ENCODE measurements around the gene ELK3.

DNA sequence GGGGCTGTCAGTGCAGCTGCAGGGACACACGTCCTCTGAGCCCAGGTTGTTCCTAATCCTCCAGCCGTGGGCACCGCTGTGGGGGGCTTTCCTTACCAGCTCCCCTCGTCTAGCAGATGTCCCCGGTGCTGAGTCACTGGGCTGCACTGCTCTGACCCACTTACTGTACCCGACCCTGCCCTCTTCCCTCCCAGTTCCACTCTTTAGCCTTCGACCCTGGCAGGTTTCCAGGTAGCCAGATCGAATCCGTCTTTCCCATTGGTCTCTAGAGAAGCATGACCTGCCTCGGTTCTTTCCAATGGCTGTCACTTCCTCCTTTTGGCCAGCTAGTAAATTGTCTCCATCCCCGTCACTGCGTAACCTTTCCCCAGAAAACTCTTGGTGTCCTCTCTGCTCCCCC, 48.4 kb downstream of the ELK3 start:
- TF ChIP-seq EP300 (IDR thresholded peaks at IDR 0.05; ENCODE audit: borderline replicate concordance in 1 of 2, low read depth in 2 of 2, low read length in 2 of 2) (no peak), FOSL1 (IDR thresholded peaks at IDR 0.05; ENCODE audit: insufficient read depth, low read depth, low read length) (no peak), CEBPB (IDR thresholded peaks at IDR 0.05; ENCODE audit: low read depth, low read length) (no peak), POLR2AphosphoS5 (IDR thresholded peaks at IDR 0.05; ENCODE audit: low read depth, low read length) (no peak), HDAC2 (IDR thresholded peaks at IDR 0.05; ENCODE audit: borderline replicate concordance in 1 of 2, low read depth in 2 of 2, low read length in 2 of 2) (no peak), YY1 (IDR thresholded peaks at IDR 0.05; ENCODE audit: low read depth, low read length) (no peak), EGR1 (IDR thresholded peaks at IDR 0.05; ENCODE audit: borderline replicate concordance, low read depth, low read length) (no peak), TAF1 (IDR thresholded peaks at IDR 0.05; ENCODE audit: low read depth, low read length) (no peak), EZH2 (IDR thresholded peaks at IDR 0.05; ENCODE audit: low read depth, low read length, severe bottlenecking) (no peak), SUZ12 (IDR thresholded peaks at IDR 0.05; ENCODE audit: low read length) (no peak), ZNF274 (IDR thresholded peaks at IDR 0.05; ENCODE audit: borderline replicate concordance, extremely low read depth, low read length) (no peak), POLR2A (IDR thresholded peaks at IDR 0.05; ENCODE audit: control extremely low read depth in 1 of 2, low read depth in 2 of 2, low read length in 2 of 2) (no peak)
- TF ChIP-seq, protein P1, sequence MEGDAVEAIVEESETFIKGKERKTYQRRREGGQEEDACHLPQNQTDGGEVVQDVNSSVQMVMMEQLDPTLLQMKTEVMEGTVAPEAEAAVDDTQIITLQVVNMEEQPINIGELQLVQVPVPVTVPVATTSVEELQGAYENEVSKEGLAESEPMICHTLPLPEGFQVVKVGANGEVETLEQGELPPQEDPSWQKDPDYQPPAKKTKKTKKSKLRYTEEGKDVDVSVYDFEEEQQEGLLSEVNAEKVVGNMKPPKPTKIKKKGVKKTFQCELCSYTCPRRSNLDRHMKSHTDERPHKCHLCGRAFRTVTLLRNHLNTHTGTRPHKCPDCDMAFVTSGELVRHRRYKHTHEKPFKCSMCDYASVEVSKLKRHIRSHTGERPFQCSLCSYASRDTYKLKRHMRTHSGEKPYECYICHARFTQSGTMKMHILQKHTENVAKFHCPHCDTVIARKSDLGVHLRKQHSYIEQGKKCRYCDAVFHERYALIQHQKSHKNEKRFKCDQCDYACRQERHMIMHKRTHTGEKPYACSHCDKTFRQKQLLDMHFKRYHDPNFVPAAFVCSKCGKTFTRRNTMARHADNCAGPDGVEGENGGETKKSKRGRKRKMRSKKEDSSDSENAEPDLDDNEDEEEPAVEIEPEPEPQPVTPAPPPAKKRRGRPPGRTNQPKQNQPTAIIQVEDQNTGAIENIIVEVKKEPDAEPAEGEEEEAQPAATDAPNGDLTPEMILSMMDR (IDR thresholded peaks at IDR 0.05; ENCODE audit: control extremely low read depth in 1 of 3, insufficient read depth in 1 of 3, low read depth in 1 of 3, low read length in 3 of 3) = no peak
- TF ChIP-seq, protein P2, sequence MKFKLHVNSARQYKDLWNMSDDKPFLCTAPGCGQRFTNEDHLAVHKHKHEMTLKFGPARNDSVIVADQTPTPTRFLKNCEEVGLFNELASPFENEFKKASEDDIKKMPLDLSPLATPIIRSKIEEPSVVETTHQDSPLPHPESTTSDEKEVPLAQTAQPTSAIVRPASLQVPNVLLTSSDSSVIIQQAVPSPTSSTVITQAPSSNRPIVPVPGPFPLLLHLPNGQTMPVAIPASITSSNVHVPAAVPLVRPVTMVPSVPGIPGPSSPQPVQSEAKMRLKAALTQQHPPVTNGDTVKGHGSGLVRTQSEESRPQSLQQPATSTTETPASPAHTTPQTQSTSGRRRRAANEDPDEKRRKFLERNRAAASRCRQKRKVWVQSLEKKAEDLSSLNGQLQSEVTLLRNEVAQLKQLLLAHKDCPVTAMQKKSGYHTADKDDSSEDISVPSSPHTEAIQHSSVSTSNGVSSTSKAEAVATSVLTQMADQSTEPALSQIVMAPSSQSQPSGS (IDR thresholded peaks at IDR 0.05; ENCODE audit: low read length) = no peak
